ENCODE data around the gene GRAMD1A.
"Not testable (repeated sequence)": the region's sequence is repeated elsewhere in the genome, so short reads cannot be mapped to it uniquely, and the experiment has no call there.

Gene GRAMD1A

GRCh38 chr19:34988119-34988518 lies 12.0 kb upstream of the GRAMD1A start:
- DNase-seq (ENCODE audit: low read depth) = no peak
- TF ChIP-seq CTCF (IDR thresholded peaks at IDR 0.05; ENCODE audit: low read depth, low read length) = no peak
- no peak for TF ChIP-seq MYC (IDR thresholded peaks at IDR 0.05; ENCODE audit: low read depth, low read length)
- no peak for TF ChIP-seq POLR2A (IDR thresholded peaks at IDR 0.05; ENCODE audit: extremely low read depth, insufficient read length)
- no peak for TF ChIP-seq MAX (IDR thresholded peaks at IDR 0.05; ENCODE audit: low read depth, low read length)
- H3K4me3 ChIP-seq (ENCODE audit: low read depth, low read length) = no peak overlapping the region

- no peak for DNase-seq (ENCODE audit: low read depth)
- no peak for TF ChIP-seq POLR2A (IDR thresholded peaks at IDR 0.05; ENCODE audit: extremely low read depth, insufficient read length)
- no peak for TF ChIP-seq MYC (IDR thresholded peaks at IDR 0.05; ENCODE audit: low read depth, low read length)
- TF ChIP-seq CTCF (IDR thresholded peaks at IDR 0.05; ENCODE audit: low read depth, low read length) = no peak
- no peak for TF ChIP-seq MAX (IDR thresholded peaks at IDR 0.05; ENCODE audit: low read depth, low read length)
- no peak overlapping the region for H3K4me3 ChIP-seq (ENCODE audit: low read depth, low read length)
Observed at GRCh38 chr19:34989298-34989697, 10.8 kb upstream of the GRAMD1A start.

GRCh38 chr19:34990578-34991192 lies 9.4 kb upstream of the GRAMD1A start:
- H3K4me3 ChIP-seq (ENCODE audit: low read depth, low read length) = no peak overlapping the region
- no peak for DNase-seq (ENCODE audit: low read depth)
- no peak for TF ChIP-seq POLR2A (IDR thresholded peaks at IDR 0.05; ENCODE audit: extremely low read depth, insufficient read length)
- TF ChIP-seq MAX (IDR thresholded peaks at IDR 0.05; ENCODE audit: low read depth, low read length) = no peak
- TF ChIP-seq MYC (IDR thresholded peaks at IDR 0.05; ENCODE audit: low read depth, low read length) = no peak
- no peak for TF ChIP-seq CTCF (IDR thresholded peaks at IDR 0.05; ENCODE audit: low read depth, low read length)

GRCh38 chr19:34991542-34992333 lies 8.4 kb upstream of the GRAMD1A start:
- no peak for DNase-seq (ENCODE audit: low read depth)
- no peak overlapping the region for H3K4me3 ChIP-seq (ENCODE audit: low read depth, low read length)
- TF ChIP-seq POLR2A (IDR thresholded peaks at IDR 0.05; ENCODE audit: extremely low read depth, insufficient read length) (no peak), MAX (IDR thresholded peaks at IDR 0.05; ENCODE audit: low read depth, low read length) (no peak), MYC (IDR thresholded peaks at IDR 0.05; ENCODE audit: low read depth, low read length) (no peak), CTCF (IDR thresholded peaks at IDR 0.05; ENCODE audit: low read depth, low read length) (no peak)

GRCh38 chr19:34992582-34992981 lies 7.5 kb upstream of the GRAMD1A start:
- H3K4me3 ChIP-seq (ENCODE audit: low read depth, low read length); DNase-seq (ENCODE audit: low read depth): not testable (repeated sequence)

- TF ChIP-seq POLR2A (IDR thresholded peaks at IDR 0.05; ENCODE audit: extremely low read depth, insufficient read length) (no peak), MYC (IDR thresholded peaks at IDR 0.05; ENCODE audit: low read depth, low read length) (no peak), MAX (IDR thresholded peaks at IDR 0.05; ENCODE audit: low read depth, low read length) (no peak), CTCF (IDR thresholded peaks at IDR 0.05; ENCODE audit: low read depth, low read length) (no peak)
- DNase-seq (ENCODE audit: low read depth) = no peak
- H3K4me3 ChIP-seq (ENCODE audit: low read depth, low read length) = no peak overlapping the region
Observed at GRCh38 chr19:34994286-34994642, 5.9 kb upstream of the GRAMD1A start.

All from NB4 (cell line).